Ectodermal cell (in vitro differentiated cells): Measurements from ENCODE around the gene PUDP. TPM values are rescaled to one million over a fixed set of nuclear protein-coding genes. Genes with fewer than 3 reads are reported as not detected.
"Not testable (repeated sequence)": the region's sequence is repeated elsewhere in the genome, so short reads cannot be mapped to it uniquely, and the experiment has no call there.

Source experiments
- H3K27ac ChIP-seq: 2 replicates; pipeline ENCODE4 v1.7.0; 2013; ENCODE audit warnings: mild to moderate bottlenecking, low read depth, low read length; ENCODE audit not compliant: insufficient read depth, poor library complexity, severe bottlenecking
- H3K27me3 ChIP-seq: 2 replicates; pipeline ENCODE4 v1.7.0; 2013; ENCODE audit warnings: mild to moderate bottlenecking, low read length; ENCODE audit not compliant: insufficient read depth, control insufficient read depth, poor library complexity, severe bottlenecking
- H3K36me3 ChIP-seq: one replicate; pipeline ENCODE4 v1.7.0; 2013; ENCODE audit warnings: low read length; ENCODE audit not compliant: control insufficient read depth, insufficient read depth
- H3K4me1 ChIP-seq: one replicate; pipeline ENCODE4 v1.7.0; 2013; ENCODE audit warnings: low read length; ENCODE audit not compliant: control insufficient read depth, insufficient read depth
- H3K4me3 ChIP-seq: 2 replicates; pipeline ENCODE4 v1.7.0; 2013; ENCODE audit warnings: low read depth, low read length, control low read depth; ENCODE audit not compliant: insufficient read depth
- H3K9me3 ChIP-seq: 2 replicates; pipeline ENCODE4 v1.7.0; 2013; ENCODE audit warnings: mild to moderate bottlenecking, low read length, moderate library complexity; ENCODE audit not compliant: control insufficient read depth
- WGBS, 2 experiments: methylation state at CpG; one replicate each; pipeline ENCODE4 v1.1.7; 2013; ENCODE audit warnings: missing lambda C conversion rate in 2 of 2; 5-methylcytosine and 5-hydroxymethylcytosine counted together
- polyA plus RNA-seq, 4 experiments: library from polyadenylated mRNA; stranded (reverse); fragments of 50-300 nt; gene quantifications; one replicate each; pipeline ENCODE4 v1.2.3, GENCODE V29; 2013

The PUDP gene
- 35.6 TPM for polyA plus RNA-seq (2013, experiment 1 of 4)
- 37.7 TPM for polyA plus RNA-seq (2013, experiment 2 of 4)
- 29.2 TPM for polyA plus RNA-seq (2013, experiment 3 of 4)
- polyA plus RNA-seq (2013, experiment 4 of 4), result 31.9 TPM

DNA sequence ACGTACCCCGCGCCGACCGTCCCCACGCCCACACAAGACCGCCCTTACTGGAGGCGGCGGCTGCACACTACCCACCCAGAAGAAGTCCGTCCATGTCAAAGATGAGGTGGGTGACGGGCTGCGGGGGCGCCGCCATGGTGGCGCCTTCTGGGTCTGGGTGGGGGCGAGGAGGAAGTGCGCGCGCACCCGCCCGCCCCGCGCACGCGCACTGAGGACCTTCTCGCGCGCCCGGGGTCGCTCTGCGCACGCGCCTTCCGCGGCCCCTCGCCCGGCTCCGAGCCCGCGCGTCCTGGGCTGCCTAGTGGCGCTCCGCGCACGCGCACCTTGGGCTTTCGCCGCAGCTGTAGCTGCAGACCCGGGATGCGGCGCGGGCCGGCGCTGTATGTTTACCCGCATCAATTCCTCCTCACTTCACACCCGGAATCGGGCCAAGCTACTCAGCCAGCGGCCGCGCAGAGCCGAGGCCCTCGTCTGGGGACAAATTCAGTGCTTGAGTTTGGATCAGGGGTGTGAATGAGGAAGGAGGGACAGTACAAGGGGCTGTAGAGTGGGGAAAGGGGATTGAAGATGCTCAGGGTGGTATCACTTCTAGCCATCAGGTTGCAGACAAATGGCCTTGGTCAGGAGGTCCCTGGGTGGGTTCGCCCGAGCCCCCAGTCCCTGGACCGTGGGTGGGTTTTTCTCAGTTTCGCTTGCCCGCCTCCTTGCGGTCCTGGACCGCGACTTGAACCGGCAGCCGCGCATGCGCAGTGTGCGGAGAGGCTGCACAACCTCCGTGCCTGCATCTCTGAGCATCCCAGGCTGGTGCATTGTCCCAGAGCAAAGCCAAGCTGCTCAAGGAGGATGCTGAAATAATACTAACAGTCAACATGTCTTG is at the start of gene PUDP:
TSS of gene PUDP (minus strand) at position 176 of the 877 bp plus-strand sequence. CDS start at position 136, 40 bp downstream.
- Histone ChIP-seq H3K9me3 (no peaks in the 10 kb centered on the region), H3K4me3 (peak within 1 kb of the TSS; percentile 71), H3K4me1 (no peaks in the 10 kb centered on the region), H3K27ac (peak within 1 kb of the TSS; percentile 76), H3K36me3 (no peaks in the 10 kb centered on the region), H3K27me3 (no peaks in the 10 kb centered on the region)
- WGBS, 2 experiments, result 0% methylated on average over 73 to 74 of the region's 76 CpGs

- Histone ChIP-seq H3K9me3 (no peaks in the 10 kb centered on the region), H3K27me3 (no peaks in the 10 kb centered on the region), H3K36me3 (no peaks in the 10 kb centered on the region), H3K4me3 (no peak overlapping the region), H3K4me1 (no peaks in the 10 kb centered on the region), H3K27ac (no peak overlapping the region)
- 94 to 97% methylated on average over 8 to 9 of the region's 11 CpGs for WGBS, 2 experiments
These were observed 46.7 kb upstream of the PUDP start for GRCh38 chrX:7194606-7195005.

DNA sequence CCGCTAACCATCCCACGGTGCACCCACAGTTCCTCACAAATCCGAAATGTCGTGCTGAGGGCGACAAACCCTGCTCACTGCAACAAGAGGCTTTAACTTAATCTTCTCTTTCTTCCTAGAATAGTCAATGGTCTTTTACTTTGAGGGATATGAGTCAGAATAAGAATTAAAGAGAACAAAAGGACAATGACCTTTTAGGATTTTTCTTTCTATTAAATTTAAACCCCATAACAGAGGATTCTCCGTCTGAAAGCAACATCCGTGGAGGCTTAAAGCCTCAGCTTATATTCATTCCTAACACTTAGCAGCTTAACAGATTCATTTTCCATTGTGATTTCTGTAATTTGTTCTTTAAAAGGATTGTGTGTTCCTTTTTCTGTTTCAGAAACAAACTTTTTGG is 44.9 kb upstream of the PUDP start:
- Histone ChIP-seq H3K4me3 (no peak overlapping the region), H3K36me3 (no peaks in the 10 kb centered on the region), H3K27ac (no peak overlapping the region), H3K9me3 (no peaks in the 10 kb centered on the region), H3K27me3 (no peaks in the 10 kb centered on the region), H3K4me1 (no peaks in the 10 kb centered on the region)
- 57 to 77% methylated on average over 2 to 6 of the region's 7 CpGs for WGBS, 2 experiments

GRCh38 chrX:7191681-7192110 is 43.7 kb upstream of the PUDP start:
- Histone ChIP-seq H3K4me3 (no peak overlapping the region), H3K4me1 (no peaks in the 10 kb centered on the region), H3K9me3 (no peaks in the 10 kb centered on the region), H3K27me3 (no peaks in the 10 kb centered on the region), H3K27ac (no peak overlapping the region), H3K36me3 (no peaks in the 10 kb centered on the region)
- 90 to 94% methylated on average over 2 of the region's 2 CpGs for WGBS, 2 experiments

DNA sequence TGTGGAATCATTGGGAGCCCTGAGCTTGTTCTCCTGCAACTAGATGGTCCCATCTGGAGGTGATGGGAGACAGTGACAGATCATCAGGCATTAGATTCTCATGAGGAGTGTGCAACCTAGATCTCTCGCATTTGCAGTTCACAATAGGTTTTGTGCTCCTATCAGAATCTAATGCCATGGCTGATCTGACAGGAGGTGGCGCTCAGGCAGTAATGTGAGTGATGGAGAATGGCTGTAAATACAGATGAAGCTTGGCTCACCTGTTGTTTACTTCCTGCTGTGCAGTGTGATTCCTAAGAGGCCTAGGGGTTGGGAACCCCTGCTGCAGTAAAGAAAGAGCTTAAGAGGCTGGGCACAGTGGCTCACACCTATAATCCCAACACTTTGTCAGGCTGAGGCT is 42.2 kb upstream of the PUDP start:
- no peaks in the 10 kb centered on the region for H3K27me3 ChIP-seq
- 89 to 98% methylated on average over 2 of the region's 2 CpGs for WGBS, 2 experiments
- H3K4me1 ChIP-seq, result no peaks in the 10 kb centered on the region

DNA sequence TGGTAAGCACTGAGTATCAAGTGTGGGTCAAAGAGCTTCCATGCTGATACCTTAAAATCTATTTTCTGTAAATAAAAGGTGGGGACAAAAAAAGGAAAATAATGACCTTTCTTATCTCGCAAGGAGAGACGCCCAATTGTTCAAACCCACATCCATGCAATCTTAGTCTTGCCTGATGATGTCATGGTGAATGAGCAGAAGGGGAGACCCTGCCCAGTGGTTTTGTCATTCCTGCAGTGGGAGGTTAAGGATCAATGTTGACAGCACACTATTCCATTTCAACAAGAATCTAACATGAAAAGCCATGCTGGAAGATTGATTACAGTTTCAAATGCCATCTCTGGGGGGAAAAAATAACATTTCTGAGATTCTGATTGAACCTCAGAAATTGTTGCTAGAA is 40.7 kb upstream of the PUDP start:
- WGBS, 2 experiments, result 71% methylated on average over 2 of the region's 2 CpGs; no CpG with 5 or more reads in 1 of the 2 experiments
- H3K27ac ChIP-seq, result no peak overlapping the region
- no peaks in the 10 kb centered on the region for H3K27me3 ChIP-seq
- H3K36me3 ChIP-seq, result no peaks in the 10 kb centered on the region
- H3K4me1 ChIP-seq, result no peaks in the 10 kb centered on the region
- no peaks in the 10 kb centered on the region for H3K9me3 ChIP-seq
- H3K4me3 ChIP-seq, result no peak overlapping the region

More for the DNA sequence above, 42.2 kb upstream of the PUDP start:
- Histone ChIP-seq H3K36me3 (no peaks in the 10 kb centered on the region), H3K4me3 (no peak overlapping the region), H3K9me3 (no peaks in the 10 kb centered on the region), H3K27ac (no peak overlapping the region)

GRCh38 chrX:7184816-7185215 is 36.9 kb upstream of the PUDP start:
- H3K4me1 ChIP-seq, result no peaks in the 10 kb centered on the region
- no peaks in the 10 kb centered on the region for H3K36me3 ChIP-seq
- 95 to 97% methylated on average over 3 of the region's 3 CpGs for WGBS, 2 experiments
- no peak overlapping the region for H3K4me3 ChIP-seq
- no peaks in the 10 kb centered on the region for H3K27me3 ChIP-seq
- H3K27ac ChIP-seq, result no peak overlapping the region
- H3K9me3 ChIP-seq, result no peaks in the 10 kb centered on the region

GRCh38 chrX:7179446-7179845 is 31.5 kb upstream of the PUDP start:
- Histone ChIP-seq H3K4me1 (no peaks in the 10 kb centered on the region), H3K9me3 (no peaks in the 10 kb centered on the region), H3K36me3 (no peaks in the 10 kb centered on the region), H3K4me3 (no peak overlapping the region), H3K27me3 (no peaks in the 10 kb centered on the region), H3K27ac (no peak overlapping the region)
- WGBS, 2 experiments, result 90 to 94% methylated on average over 2 of the region's 2 CpGs

- H3K4me3 ChIP-seq, H3K9me3 ChIP-seq, H3K27ac ChIP-seq, H3K4me1 ChIP-seq, H3K36me3 ChIP-seq, H3K27me3 ChIP-seq: not testable (repeated sequence)
- 82 to 86% methylated on average over 2 of the region's 2 CpGs for WGBS, 2 experiments
These were observed 30.9 kb upstream of the PUDP start for GRCh38 chrX:7178859-7179258.

DNA sequence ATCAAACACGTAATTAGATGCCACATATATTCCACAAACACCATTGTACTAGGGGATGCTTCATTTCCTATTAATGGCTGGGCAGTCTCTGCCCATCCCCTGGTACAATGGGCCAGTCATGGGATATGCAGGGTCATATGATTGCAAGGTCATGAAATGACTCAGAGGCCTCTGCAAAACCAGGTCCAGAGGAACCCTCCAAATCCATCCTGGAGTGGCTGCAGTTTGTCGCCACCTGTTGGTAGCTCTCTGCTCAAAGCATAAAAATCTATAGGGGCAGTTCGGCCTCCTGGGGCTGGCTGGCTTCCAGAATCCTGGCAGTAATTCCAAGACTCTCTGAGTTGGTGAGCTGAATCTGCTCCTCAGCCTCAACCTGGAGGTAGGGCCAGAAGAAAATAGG is 22.9 kb upstream of the PUDP start:
- no peak overlapping the region for H3K27ac ChIP-seq
- H3K9me3 ChIP-seq, result no peaks in the 10 kb centered on the region
- no peaks in the 10 kb centered on the region for H3K27me3 ChIP-seq
- H3K36me3 ChIP-seq, result no peaks in the 10 kb centered on the region
- WGBS, 2 experiments, result 94 to 100% methylated on average over 3 of the region's 3 CpGs
- H3K4me3 ChIP-seq, result no peak overlapping the region
- H3K4me1 ChIP-seq, result no peaks in the 10 kb centered on the region
